Keratinocyte (primary cell): ENCODE measurements around the gene MSANTD2.

Source experiments
- EZH2 ChIP-seq: IDR thresholded peaks from one replicate; pipeline ENCODE4 v1.6.1; 2012; ENCODE audit warnings: inconsistent platforms, mild to moderate bottlenecking, low read length, moderate library complexity
- TF ChIP-seq, protein P1 (sequence below), 3 experiments: IDR thresholded peaks in 1 of 3; conservative IDR thresholded peaks in 1 of 3; optimal IDR thresholded peaks in 1 of 3; 2 replicates in 2 of 3; 3 replicates in 1 of 3; pipeline versions ENCODE3 to v1.5.1; 2011; ENCODE audit warnings: low read length in 3 of 3, mild to moderate bottlenecking in 3 of 3, moderate library complexity in 2 of 3, control low read depth in 1 of 3, inconsistent platforms in 1 of 3; ENCODE audit not compliant: insufficient read depth in 2 of 3; ENCODE audit errors: extremely low read depth in 1 of 3

DNA sequence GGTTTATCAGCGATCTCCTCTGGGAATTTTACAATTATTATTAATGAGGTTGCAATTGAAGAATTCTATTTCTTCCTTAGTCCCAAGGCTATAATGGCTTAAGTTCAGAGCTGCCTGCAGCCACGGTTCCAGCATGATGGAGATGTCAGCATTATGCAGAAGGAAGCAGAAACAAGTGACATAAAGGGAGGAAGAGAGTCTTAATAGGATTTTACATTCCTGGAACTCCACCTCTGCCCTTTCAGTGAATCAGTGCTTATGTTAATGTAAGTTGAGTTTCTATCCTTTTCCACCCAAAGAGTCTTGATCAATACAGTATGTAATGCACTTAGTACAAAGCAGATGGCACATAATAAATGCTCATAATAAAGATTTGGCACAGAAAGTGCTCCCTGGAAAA is 72.1 kb downstream of the MSANTD2 start:
- TF ChIP-seq, protein P1, sequence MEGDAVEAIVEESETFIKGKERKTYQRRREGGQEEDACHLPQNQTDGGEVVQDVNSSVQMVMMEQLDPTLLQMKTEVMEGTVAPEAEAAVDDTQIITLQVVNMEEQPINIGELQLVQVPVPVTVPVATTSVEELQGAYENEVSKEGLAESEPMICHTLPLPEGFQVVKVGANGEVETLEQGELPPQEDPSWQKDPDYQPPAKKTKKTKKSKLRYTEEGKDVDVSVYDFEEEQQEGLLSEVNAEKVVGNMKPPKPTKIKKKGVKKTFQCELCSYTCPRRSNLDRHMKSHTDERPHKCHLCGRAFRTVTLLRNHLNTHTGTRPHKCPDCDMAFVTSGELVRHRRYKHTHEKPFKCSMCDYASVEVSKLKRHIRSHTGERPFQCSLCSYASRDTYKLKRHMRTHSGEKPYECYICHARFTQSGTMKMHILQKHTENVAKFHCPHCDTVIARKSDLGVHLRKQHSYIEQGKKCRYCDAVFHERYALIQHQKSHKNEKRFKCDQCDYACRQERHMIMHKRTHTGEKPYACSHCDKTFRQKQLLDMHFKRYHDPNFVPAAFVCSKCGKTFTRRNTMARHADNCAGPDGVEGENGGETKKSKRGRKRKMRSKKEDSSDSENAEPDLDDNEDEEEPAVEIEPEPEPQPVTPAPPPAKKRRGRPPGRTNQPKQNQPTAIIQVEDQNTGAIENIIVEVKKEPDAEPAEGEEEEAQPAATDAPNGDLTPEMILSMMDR (optimal IDR thresholded peaks at IDR 0.05 in 1 of 3, IDR thresholded peaks at IDR 0.05 in 1 of 3, conservative IDR thresholded peaks at IDR 0.05 in 1 of 3; ENCODE audit: extremely low read depth in 1 of 3, insufficient read depth in 2 of 3, low read length in 3 of 3): no peak
- no peak for TF ChIP-seq EZH2
